K562 (cell line): ENCODE measurements around the gene OCA2. TPM values are rescaled to one million over a fixed set of nuclear protein-coding genes. Genes with fewer than 3 reads are reported as not detected.
A peak's percentile ranks its signal among the peaks of the same experiment; 100 is the strongest.

Experiments used
- ATF2 ChIP-seq: sonication (generic); formaldehyde crosslinking; IDR thresholded peaks from 2 replicates; pipeline ENCODE4 v1.8.1; 2022; ENCODE audit warnings: missing genetic modification reagents
- CBFB ChIP-seq: sonication (generic); formaldehyde crosslinking; IDR thresholded peaks from 2 replicates; pipeline ENCODE4 v1.4.0; 2020; ENCODE audit warnings: mild to moderate bottlenecking, missing genetic modification reagents
- E2F6 ChIP-seq, 2 experiments: IDR thresholded peaks; 2 replicates each; pipeline ENCODE4 v1.6.1; 2011; ENCODE audit warnings: borderline replicate concordance in 1 of 2, control low read depth in 1 of 2, low read depth in 1 of 2, low read length in 1 of 2, mild to moderate bottlenecking in 1 of 2, mixed read lengths in 1 of 2, moderate library complexity in 1 of 2; ENCODE audit not compliant: insufficient read depth in 1 of 2, insufficient read length in 1 of 2, poor library complexity in 1 of 2, severe bottlenecking in 1 of 2; ENCODE audit errors: extremely low read depth in 1 of 2
- FOXA3 ChIP-seq, 2 experiments: fragments of 450-650 bp in 1 of 2; sonication (generic) in 1 of 2; formaldehyde crosslinking; IDR thresholded peaks in 1 of 2; conservative IDR thresholded peaks in 1 of 2; 2 replicates each; pipeline versions ENCODE4 v1.4.0 to v1.8.0; 2020 to 2022; ENCODE audit warnings: mild to moderate bottlenecking in 2 of 2, missing genetic modification reagents in 1 of 2
- L3MBTL2 ChIP-seq: fragments of 450-650 bp; IDR thresholded peaks from 2 replicates; pipeline ENCODE4 v1.6.1; 2016; ENCODE audit warnings: mild to moderate bottlenecking, moderate library complexity
- NR3C1 ChIP-seq: sonication (generic); formaldehyde crosslinking; IDR thresholded peaks from 2 replicates; pipeline ENCODE4 v1.8.1; 2022; ENCODE audit warnings: missing genetic modification reagents
- ZBTB49 ChIP-seq: sonication (generic); formaldehyde crosslinking; IDR thresholded peaks from 2 replicates; pipeline ENCODE4 v1.8.0; 2022; ENCODE audit warnings: missing genetic modification reagents, mild to moderate bottlenecking, borderline replicate concordance
- ZNF124 ChIP-seq: sonication (generic); formaldehyde crosslinking; IDR thresholded peaks from 2 replicates; pipeline ENCODE4 v1.8.1; 2022; ENCODE audit warnings: missing genetic modification reagents
- ZNF232 ChIP-seq: sonication (generic); formaldehyde crosslinking; IDR thresholded peaks from 2 replicates; pipeline ENCODE4 v1.8.0; 2022; ENCODE audit warnings: mild to moderate bottlenecking, missing genetic modification reagents
- ZNF511 ChIP-seq: sonication (generic); formaldehyde crosslinking; IDR thresholded peaks from 2 replicates; pipeline ENCODE4 v1.8.0; 2022; ENCODE audit warnings: mild to moderate bottlenecking, missing genetic modification reagents
- polyA plus RNA-seq, 8 experiments: library from polyadenylated mRNA; depleted of rRNA in 4 of 8; stranded (reverse) in 5 of 8; unstranded in 3 of 8; fragments of >200 nt; fragmentation: Nextera tagmentation in 2 of 8; fragmentation: Illumina TruSeq in 1 of 8; extraction: Ambion mirVana in 2 of 8; extraction: Trizol in 1 of 8; gene quantifications; 2 replicates each; pipeline versions ENCODE4 v1.2.1 to v1.2.3, GENCODE V29; 2011 to 2014; ENCODE audit warnings: inconsistent platforms in 1 of 8, missing spikeins in 1 of 8
- total RNA-seq, 7 experiments: library from RNA; depleted of rRNA in 6 of 7; stranded (reverse); fragments of >200 nt in 6 of 7; fragmentation: Illumina TruSeq in 2 of 7; extraction: Trizol in 2 of 7; gene quantifications; 2 replicates each; pipeline versions ENCODE4 v1.2.1 to v1.2.3, GENCODE V29; 2011 to 2021; ENCODE audit warnings: low replicate concordance in 1 of 7
- TF ChIP-seq, protein P1 (sequence below): sonication (generic); formaldehyde crosslinking; IDR thresholded peaks from 2 replicates; pipeline ENCODE4 v1.8.1; 2023; ENCODE audit warnings: mild to moderate bottlenecking, missing genetic modification reagents
- TF ChIP-seq, protein P2 (sequence below): sonication (generic); formaldehyde crosslinking; IDR thresholded peaks from 2 replicates; pipeline ENCODE4 v1.8.0; 2023; ENCODE audit warnings: missing genetic modification reagents, mild to moderate bottlenecking, borderline replicate concordance

The OCA2 gene
- total and polyA plus RNA-seq, 9 of the 15 experiments (the other 6 are each of a cell fraction or from before 2014, with no cell fraction given): 0.07 to 0.59 (median 0.17) TPM; not detected in 1

DNA sequence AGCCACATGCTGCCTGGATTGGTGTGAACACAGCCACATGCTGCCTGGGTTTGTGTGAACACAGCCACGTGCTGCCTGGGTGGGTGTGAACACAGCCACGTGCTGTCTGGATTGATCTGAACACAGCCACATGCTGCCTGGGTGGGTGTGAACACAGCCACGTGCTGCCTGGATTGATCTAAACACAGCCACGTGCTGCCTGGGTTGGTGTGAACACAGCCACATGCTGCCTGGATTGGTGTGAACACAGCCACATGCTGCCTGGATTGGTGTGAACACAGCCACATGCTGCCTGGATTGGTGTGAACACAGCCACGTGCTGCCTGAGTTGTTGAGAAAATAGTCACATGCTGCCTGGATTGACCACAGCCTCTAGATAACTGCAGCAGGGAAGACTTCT lies 250.2 kb downstream of the OCA2 start (continued):
- peak; percentile 67 to 81 for TF ChIP-seq E2F6 (IDR thresholded peaks at IDR 0.05; ENCODE audit: borderline replicate concordance in 1 of 2, extremely low read depth in 1 of 2, insufficient read depth in 1 of 2, insufficient read length in 1 of 2, low read depth in 1 of 2, low read length in 1 of 2, poor library complexity in 1 of 2, severe bottlenecking in 1 of 2)
- TF ChIP-seq CBFB: peak; percentile 70; the same call in 1 of the 2 replicates
- peak; percentile 51 for TF ChIP-seq L3MBTL2
- peak; percentile 67; the same call in 1 of the 2 replicates for TF ChIP-seq ZNF124 (CRISPR knock-in tag)
- TF ChIP-seq, protein P1, sequence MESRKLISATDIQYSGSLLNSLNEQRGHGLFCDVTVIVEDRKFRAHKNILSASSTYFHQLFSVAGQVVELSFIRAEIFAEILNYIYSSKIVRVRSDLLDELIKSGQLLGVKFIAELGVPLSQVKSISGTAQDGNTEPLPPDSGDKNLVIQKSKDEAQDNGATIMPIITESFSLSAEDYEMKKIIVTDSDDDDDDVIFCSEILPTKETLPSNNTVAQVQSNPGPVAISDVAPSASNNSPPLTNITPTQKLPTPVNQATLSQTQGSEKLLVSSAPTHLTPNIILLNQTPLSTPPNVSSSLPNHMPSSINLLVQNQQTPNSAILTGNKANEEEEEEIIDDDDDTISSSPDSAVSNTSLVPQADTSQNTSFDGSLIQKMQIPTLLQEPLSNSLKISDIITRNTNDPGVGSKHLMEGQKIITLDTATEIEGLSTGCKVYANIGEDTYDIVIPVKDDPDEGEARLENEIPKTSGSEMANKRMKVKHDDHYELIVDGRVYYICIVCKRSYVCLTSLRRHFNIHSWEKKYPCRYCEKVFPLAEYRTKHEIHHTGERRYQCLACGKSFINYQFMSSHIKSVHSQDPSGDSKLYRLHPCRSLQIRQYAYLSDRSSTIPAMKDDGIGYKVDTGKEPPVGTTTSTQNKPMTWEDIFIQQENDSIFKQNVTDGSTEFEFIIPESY (CRISPR knock-in tag): peak; percentile 76
- TF ChIP-seq ZNF232: peak; percentile 92
- TF ChIP-seq NR3C1 (CRISPR knock-in tag): peak; percentile 83
- peak in 1 of 2 experiments; percentile 89; a peak in 1 of 4 replicates for TF ChIP-seq FOXA3 (CRISPR knock-in tag; conservative IDR thresholded peaks at IDR 0.05 in 1 of 2, IDR thresholded peaks at IDR 0.05 in 1 of 2)
- TF ChIP-seq ATF2 (CRISPR knock-in tag): peak; percentile 79; the same call in 1 of the 2 replicates
- TF ChIP-seq ZBTB49 (CRISPR knock-in tag): peak; percentile 86; the same call in 1 of the 2 replicates
- TF ChIP-seq, protein P2, sequence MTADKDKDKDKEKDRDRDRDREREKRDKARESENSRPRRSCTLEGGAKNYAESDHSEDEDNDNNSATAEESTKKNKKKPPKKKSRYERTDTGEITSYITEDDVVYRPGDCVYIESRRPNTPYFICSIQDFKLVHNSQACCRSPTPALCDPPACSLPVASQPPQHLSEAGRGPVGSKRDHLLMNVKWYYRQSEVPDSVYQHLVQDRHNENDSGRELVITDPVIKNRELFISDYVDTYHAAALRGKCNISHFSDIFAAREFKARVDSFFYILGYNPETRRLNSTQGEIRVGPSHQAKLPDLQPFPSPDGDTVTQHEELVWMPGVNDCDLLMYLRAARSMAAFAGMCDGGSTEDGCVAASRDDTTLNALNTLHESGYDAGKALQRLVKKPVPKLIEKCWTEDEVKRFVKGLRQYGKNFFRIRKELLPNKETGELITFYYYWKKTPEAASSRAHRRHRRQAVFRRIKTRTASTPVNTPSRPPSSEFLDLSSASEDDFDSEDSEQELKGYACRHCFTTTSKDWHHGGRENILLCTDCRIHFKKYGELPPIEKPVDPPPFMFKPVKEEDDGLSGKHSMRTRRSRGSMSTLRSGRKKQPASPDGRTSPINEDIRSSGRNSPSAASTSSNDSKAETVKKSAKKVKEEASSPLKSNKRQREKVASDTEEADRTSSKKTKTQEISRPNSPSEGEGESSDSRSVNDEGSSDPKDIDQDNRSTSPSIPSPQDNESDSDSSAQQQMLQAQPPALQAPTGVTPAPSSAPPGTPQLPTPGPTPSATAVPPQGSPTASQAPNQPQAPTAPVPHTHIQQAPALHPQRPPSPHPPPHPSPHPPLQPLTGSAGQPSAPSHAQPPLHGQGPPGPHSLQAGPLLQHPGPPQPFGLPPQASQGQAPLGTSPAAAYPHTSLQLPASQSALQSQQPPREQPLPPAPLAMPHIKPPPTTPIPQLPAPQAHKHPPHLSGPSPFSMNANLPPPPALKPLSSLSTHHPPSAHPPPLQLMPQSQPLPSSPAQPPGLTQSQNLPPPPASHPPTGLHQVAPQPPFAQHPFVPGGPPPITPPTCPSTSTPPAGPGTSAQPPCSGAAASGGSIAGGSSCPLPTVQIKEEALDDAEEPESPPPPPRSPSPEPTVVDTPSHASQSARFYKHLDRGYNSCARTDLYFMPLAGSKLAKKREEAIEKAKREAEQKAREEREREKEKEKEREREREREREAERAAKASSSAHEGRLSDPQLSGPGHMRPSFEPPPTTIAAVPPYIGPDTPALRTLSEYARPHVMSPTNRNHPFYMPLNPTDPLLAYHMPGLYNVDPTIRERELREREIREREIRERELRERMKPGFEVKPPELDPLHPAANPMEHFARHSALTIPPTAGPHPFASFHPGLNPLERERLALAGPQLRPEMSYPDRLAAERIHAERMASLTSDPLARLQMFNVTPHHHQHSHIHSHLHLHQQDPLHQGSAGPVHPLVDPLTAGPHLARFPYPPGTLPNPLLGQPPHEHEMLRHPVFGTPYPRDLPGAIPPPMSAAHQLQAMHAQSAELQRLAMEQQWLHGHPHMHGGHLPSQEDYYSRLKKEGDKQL (CRISPR knock-in tag): 0 out of 2 replicates have a peak, but pooled peaks have one; percentile 65
- peak; percentile 81 for TF ChIP-seq ZNF511 (CRISPR knock-in tag)
